Measurements from ENCODE around the gene NEGR1.

Gene NEGR1

DNA sequence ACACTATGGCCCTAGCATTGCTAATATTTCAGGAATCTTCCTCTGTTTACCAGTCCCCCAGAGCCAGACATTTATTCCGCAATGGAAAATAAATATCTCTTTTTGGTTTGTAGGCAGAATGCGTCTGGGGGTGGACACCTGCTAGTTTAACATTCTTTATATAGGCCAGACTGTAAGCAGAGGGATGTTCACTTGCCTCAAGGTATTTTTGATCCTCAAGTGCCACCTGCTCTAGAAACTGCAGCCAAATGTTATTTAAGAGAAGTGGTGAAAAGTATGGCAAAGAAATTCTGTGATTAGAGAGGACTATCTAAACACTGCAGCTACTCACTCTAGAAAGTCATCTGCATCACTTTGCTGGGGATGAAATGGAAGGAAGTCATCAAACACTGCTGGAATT, 164.7 kb downstream of the NEGR1 start:
- H3K36me3 Mint-ChIP-seq (ENCODE audit: low read depth): no peaks in the 10 kb centered on the region
- H3K9me3 Mint-ChIP-seq: no peaks in the 10 kb centered on the region
- H3K4me3 Mint-ChIP-seq: no peak overlapping the region
- H3K4me1 Mint-ChIP-seq (ENCODE audit: low read depth): no peaks in the 10 kb centered on the region
- H3K27me3 Mint-ChIP-seq: no peaks in the 10 kb centered on the region
- H3K27ac Mint-ChIP-seq: no peak overlapping the region

- H3K27me3 Mint-ChIP-seq: no peaks in the 10 kb centered on the region
- H3K9me3 Mint-ChIP-seq: no peaks in the 10 kb centered on the region
- H3K36me3 Mint-ChIP-seq (ENCODE audit: low read depth): no peaks in the 10 kb centered on the region
- H3K4me1 Mint-ChIP-seq (ENCODE audit: low read depth): no peaks in the 10 kb centered on the region
- H3K4me3 Mint-ChIP-seq: no peak overlapping the region
- H3K27ac Mint-ChIP-seq: no peak overlapping the region
Observed at GRCh38 chr1:72115290-72115689, 167.0 kb downstream of the NEGR1 start.

DNA sequence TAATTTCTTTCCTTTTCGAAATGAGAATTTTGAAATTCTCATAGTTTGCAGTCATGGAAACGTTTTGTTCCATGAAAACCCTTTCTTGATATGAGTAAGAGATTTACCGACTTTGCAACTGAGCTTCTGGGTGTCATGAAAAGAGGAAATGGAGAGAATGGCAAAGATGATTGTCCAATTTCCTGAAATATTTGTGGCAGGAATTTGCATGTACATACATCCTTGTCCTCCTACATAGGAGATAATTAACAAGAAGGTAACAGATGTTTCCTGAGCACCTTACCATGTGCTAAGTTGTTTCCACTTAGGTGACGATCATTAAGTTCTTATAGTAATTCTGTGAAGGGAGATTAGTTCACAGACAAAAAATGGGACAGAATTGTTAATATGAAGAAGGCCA, 170.7 kb downstream of the NEGR1 start:
- Mint-ChIP-seq H3K4me3 (no peak overlapping the region), H3K4me1 (ENCODE audit: low read depth) (no peaks in the 10 kb centered on the region), H3K27me3 (no peaks in the 10 kb centered on the region), H3K9me3 (no peaks in the 10 kb centered on the region), H3K36me3 (ENCODE audit: low read depth) (no peaks in the 10 kb centered on the region), H3K27ac (no peak overlapping the region)

- H3K9me3 Mint-ChIP-seq: no peaks in the 10 kb centered on the region
- H3K4me3 Mint-ChIP-seq: no peak overlapping the region
- H3K36me3 Mint-ChIP-seq (ENCODE audit: low read depth): no peaks in the 10 kb centered on the region
- no peaks in the 10 kb centered on the region for H3K4me1 Mint-ChIP-seq (ENCODE audit: low read depth)
- no peak overlapping the region for H3K27ac Mint-ChIP-seq
- no peaks in the 10 kb centered on the region for H3K27me3 Mint-ChIP-seq
Observed at GRCh38 chr1:72109916-72110315, 172.4 kb downstream of the NEGR1 start.

- Mint-ChIP-seq H3K9me3 (no peaks in the 10 kb centered on the region), H3K36me3 (ENCODE audit: low read depth) (no peaks in the 10 kb centered on the region), H3K4me1 (ENCODE audit: low read depth) (no peaks in the 10 kb centered on the region), H3K4me3 (no peak overlapping the region), H3K27me3 (no peaks in the 10 kb centered on the region), H3K27ac (no peak overlapping the region)
Observed at GRCh38 chr1:72105201-72105600, 177.1 kb downstream of the NEGR1 start.

GRCh38 chr1:72101840-72102632, 180.3 kb downstream of the NEGR1 start:
- Mint-ChIP-seq H3K36me3 (ENCODE audit: low read depth) (no peaks in the 10 kb centered on the region), H3K27me3 (no peaks in the 10 kb centered on the region), H3K4me1 (ENCODE audit: low read depth) (no peaks in the 10 kb centered on the region), H3K4me3 (no peak overlapping the region), H3K27ac (no peak overlapping the region), H3K9me3 (no peaks in the 10 kb centered on the region)

- Mint-ChIP-seq H3K27me3 (no peaks in the 10 kb centered on the region), H3K27ac (no peak overlapping the region), H3K36me3 (ENCODE audit: low read depth) (no peaks in the 10 kb centered on the region), H3K4me3 (no peak overlapping the region), H3K9me3 (no peaks in the 10 kb centered on the region), H3K4me1 (ENCODE audit: low read depth) (no peaks in the 10 kb centered on the region)
Observed at GRCh38 chr1:72100771-72101170, 181.6 kb downstream of the NEGR1 start.

GRCh38 chr1:72097851-72098570, 184.3 kb downstream of the NEGR1 start:
- H3K9me3 Mint-ChIP-seq: no peaks in the 10 kb centered on the region
- H3K4me3 Mint-ChIP-seq: no peak overlapping the region
- H3K27me3 Mint-ChIP-seq: no peaks in the 10 kb centered on the region
- H3K27ac Mint-ChIP-seq: no peak overlapping the region
- H3K4me1 Mint-ChIP-seq (ENCODE audit: low read depth): no peaks in the 10 kb centered on the region
- no peaks in the 10 kb centered on the region for H3K36me3 Mint-ChIP-seq (ENCODE audit: low read depth)

DNA sequence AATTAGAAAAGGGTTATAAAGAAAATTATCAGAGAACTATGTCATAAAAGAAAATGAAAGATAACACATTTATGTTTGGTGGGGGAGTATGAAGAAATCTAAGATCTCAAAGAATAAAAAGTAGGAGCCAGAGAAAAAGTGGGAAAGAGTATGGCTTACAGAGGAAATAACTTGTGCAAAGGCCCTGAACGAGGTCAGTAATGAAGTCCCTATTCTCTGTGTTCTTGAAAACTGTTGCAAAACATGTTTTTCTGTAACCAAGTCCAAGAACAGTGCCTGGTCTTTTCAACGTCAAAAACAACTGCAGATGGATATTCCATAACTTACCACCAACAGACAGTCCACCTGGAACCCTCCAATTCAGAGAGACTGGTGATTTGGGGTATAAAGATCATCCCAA, 188.1 kb downstream of the NEGR1 start:
- Mint-ChIP-seq H3K9me3 (no peaks in the 10 kb centered on the region), H3K36me3 (ENCODE audit: low read depth) (no peaks in the 10 kb centered on the region)

GRCh38 chr1:72086394-72086793, 195.9 kb downstream of the NEGR1 start:
- no peak overlapping the region for H3K27ac Mint-ChIP-seq
- H3K9me3 Mint-ChIP-seq: no peaks in the 10 kb centered on the region
- H3K4me1 Mint-ChIP-seq (ENCODE audit: low read depth): no peaks in the 10 kb centered on the region
- no peaks in the 10 kb centered on the region for H3K36me3 Mint-ChIP-seq (ENCODE audit: low read depth)
- H3K4me3 Mint-ChIP-seq: no peak overlapping the region
- no peaks in the 10 kb centered on the region for H3K27me3 Mint-ChIP-seq

More for the DNA sequence above, 188.1 kb downstream of the NEGR1 start:
- no peak overlapping the region for H3K4me3 Mint-ChIP-seq
- no peak overlapping the region for H3K27ac Mint-ChIP-seq
- no peaks in the 10 kb centered on the region for H3K27me3 Mint-ChIP-seq
- H3K4me1 Mint-ChIP-seq (ENCODE audit: low read depth): no peaks in the 10 kb centered on the region

DNA sequence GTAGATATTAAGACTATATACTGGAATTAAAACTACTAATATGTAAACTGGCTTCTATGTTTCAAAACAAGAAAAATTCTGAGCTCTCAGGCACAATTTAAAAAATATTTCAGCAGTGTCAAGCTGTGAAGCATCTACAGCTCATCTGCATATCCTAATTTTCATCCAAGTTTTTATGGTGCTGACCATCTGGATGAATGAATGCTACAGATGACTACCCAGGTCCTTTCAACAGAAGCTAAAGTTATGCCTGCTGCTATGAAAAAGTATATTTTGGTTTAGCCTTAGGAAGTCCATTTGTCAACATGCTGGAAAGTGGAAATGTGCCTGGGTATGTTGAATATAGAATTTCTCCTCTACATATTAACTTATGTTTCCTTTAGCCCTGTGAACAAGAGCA, 206.9 kb downstream of the NEGR1 start:
- no peaks in the 10 kb centered on the region for H3K36me3 Mint-ChIP-seq (ENCODE audit: low read depth)
- no peak overlapping the region for H3K27ac Mint-ChIP-seq
- no peaks in the 10 kb centered on the region for H3K27me3 Mint-ChIP-seq
- peaks cover 4% of the 10 kb centered on the region for H3K9me3 Mint-ChIP-seq
- H3K4me3 Mint-ChIP-seq: no peak overlapping the region
- no peaks in the 10 kb centered on the region for H3K4me1 Mint-ChIP-seq (ENCODE audit: low read depth)

GRCh38 chr1:72066431-72066830, 215.9 kb downstream of the NEGR1 start:
- no peaks in the 10 kb centered on the region for H3K9me3 Mint-ChIP-seq
- no peaks in the 10 kb centered on the region for H3K36me3 Mint-ChIP-seq (ENCODE audit: low read depth)
- no peak overlapping the region for H3K27ac Mint-ChIP-seq
- no peak overlapping the region for H3K4me3 Mint-ChIP-seq
- H3K27me3 Mint-ChIP-seq: no peaks in the 10 kb centered on the region
- no peaks in the 10 kb centered on the region for H3K4me1 Mint-ChIP-seq (ENCODE audit: low read depth)

DNA sequence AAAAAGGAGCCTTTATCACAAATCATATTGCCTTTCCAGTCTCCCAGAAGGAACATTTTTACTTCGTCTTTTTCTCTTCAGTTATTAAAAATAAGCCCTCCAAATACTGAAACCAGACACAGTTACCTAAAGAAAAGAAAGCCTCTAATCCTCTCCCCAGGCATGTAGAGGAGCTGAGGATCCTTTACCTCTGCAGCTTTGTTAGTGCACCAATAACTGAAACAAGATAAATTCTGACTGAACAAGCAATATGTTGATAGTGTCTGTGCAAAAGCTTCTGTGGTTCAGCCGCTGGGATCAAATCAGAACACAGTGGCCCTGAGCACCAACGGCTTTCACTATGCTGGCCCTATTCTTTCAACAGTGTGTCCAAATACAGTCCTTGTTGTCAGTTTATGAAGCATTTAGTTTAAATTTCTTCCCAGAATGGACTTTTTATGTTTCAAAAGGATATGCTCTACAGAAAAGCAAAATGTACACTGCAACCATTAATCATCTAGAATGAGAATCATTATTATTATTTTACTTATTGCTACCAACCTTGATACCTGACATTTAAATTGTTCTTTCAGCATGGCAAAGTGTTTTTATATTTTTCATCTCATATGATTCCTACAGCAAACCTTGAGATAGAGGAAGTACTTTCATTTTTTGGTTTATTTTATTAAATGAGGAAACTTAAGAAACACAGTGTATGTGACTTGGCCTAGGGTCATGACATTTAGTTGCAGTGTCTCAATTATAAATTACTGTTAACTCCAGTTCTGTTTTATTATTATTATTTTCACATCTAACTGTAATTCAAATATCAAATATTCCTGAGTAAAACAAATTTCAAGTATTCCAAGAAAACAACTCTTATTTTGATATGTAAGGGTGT, 217.9 kb downstream of the NEGR1 start:
- Mint-ChIP-seq H3K27me3 (no peaks in the 10 kb centered on the region), H3K9me3 (no peaks in the 10 kb centered on the region), H3K4me1 (ENCODE audit: low read depth) (no peaks in the 10 kb centered on the region), H3K36me3 (ENCODE audit: low read depth) (no peaks in the 10 kb centered on the region), H3K4me3 (no peak overlapping the region), H3K27ac (no peak overlapping the region)

- Mint-ChIP-seq H3K4me3 (no peak overlapping the region), H3K9me3 (no peaks in the 10 kb centered on the region), H3K27me3 (no peaks in the 10 kb centered on the region), H3K4me1 (ENCODE audit: low read depth) (no peaks in the 10 kb centered on the region), H3K27ac (no peak overlapping the region), H3K36me3 (ENCODE audit: low read depth) (no peaks in the 10 kb centered on the region)
Observed at GRCh38 chr1:72063364-72064044, 218.8 kb downstream of the NEGR1 start.
